Peyer's patch (tissue), 4 donors: ENCODE data around the gene ZNF214.

Source experiments
- POLR2A ChIP-seq, 2 donors: fragments of 450-650 bp; IDR thresholded peaks; one replicate each; pipeline ENCODE4 v1.5.1; 2017; ENCODE audit warnings: antibody characterized with exemption in 2 of 2, mild to moderate bottlenecking in 2 of 2, moderate library complexity in 2 of 2
- TF ChIP-seq, protein P1 (sequence below), 6 experiments: fragments of 450-650 bp in 4 of 6; fragments of 200-600 bp in 2 of 6; sonication (generic) in 1 of 6; IDR thresholded peaks; one replicate each; pipeline ENCODE4 v1.5.1; 2017 to 2019; ENCODE audit warnings: antibody characterized with exemption in 6 of 6, mild to moderate bottlenecking in 3 of 6, moderate library complexity in 1 of 6

GRCh38 chr11:7034019-7034418 lies 13.9 kb upstream of the ZNF214 start:
- TF ChIP-seq, protein P1, sequence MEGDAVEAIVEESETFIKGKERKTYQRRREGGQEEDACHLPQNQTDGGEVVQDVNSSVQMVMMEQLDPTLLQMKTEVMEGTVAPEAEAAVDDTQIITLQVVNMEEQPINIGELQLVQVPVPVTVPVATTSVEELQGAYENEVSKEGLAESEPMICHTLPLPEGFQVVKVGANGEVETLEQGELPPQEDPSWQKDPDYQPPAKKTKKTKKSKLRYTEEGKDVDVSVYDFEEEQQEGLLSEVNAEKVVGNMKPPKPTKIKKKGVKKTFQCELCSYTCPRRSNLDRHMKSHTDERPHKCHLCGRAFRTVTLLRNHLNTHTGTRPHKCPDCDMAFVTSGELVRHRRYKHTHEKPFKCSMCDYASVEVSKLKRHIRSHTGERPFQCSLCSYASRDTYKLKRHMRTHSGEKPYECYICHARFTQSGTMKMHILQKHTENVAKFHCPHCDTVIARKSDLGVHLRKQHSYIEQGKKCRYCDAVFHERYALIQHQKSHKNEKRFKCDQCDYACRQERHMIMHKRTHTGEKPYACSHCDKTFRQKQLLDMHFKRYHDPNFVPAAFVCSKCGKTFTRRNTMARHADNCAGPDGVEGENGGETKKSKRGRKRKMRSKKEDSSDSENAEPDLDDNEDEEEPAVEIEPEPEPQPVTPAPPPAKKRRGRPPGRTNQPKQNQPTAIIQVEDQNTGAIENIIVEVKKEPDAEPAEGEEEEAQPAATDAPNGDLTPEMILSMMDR (IDR thresholded peaks at IDR 0.05), result no peak
- no peak for TF ChIP-seq POLR2A (IDR thresholded peaks at IDR 0.05)
